Sciatic nerve (tissue), 2 donors: ENCODE measurements around the gene DMD. TPM values are rescaled to one million over a fixed set of nuclear protein-coding genes. Genes with fewer than 3 reads are reported as not detected.

Source experiments
- ATAC-seq: fragments of 200-7000 bp; cut with Tn5 transposase; one replicate; pipeline ENCODE4 v1.9.1; 2020; ENCODE audit warnings: mild to moderate bottlenecking, moderate library complexity
- DNase-seq: peaks from one replicate; pipeline ENCODE4 v3.0.0-alpha.2; 2020; ENCODE audit warnings: low spot score
- intact Hi-C: fragments of 100-400 bp; cut with DNase I; formaldehyde crosslinking; loops from one replicate; pipeline ENCODE4 v1.14.2; 2022
- total RNA-seq: library from RNA; stranded (reverse); fragmentation: NEBNext Ultra II Directional; extraction: Animal tissue kit (Norgen Biotek cat#: 25700); gene quantifications from one replicate; pipeline ENCODE4 v1.2.1, GENCODE V29; 2021
- donor health status: DM: no; HTN: no; CAD: no.
- donor health status: DM: no; HTN: no; CAD: no.

Gene DMD
- total RNA-seq, 1 donor from 2014 or later = 306 TPM

DNA sequence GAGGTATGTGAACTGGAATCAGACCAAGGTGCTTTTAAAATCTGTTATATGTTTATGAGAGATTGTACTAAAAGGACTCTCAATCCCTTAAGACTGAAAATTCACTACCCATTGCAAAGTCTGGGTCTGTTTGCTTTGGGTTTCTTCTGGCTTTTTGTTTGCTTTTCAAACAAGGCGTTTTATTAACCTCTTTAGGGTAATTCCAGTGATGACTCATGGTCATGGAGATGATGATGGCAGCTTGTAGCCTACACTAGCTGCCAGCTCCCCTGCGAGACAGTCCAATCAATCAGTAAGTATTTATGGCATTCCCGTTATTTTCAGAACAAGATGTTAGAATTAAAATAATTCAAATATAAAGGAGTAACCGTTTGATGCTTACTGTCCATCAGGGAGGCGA, 1495.7 kb downstream of the DMD start:
- DNase-seq = no peak
- intact Hi-C loops = no loop called here
- no peak for ATAC-seq

DNA sequence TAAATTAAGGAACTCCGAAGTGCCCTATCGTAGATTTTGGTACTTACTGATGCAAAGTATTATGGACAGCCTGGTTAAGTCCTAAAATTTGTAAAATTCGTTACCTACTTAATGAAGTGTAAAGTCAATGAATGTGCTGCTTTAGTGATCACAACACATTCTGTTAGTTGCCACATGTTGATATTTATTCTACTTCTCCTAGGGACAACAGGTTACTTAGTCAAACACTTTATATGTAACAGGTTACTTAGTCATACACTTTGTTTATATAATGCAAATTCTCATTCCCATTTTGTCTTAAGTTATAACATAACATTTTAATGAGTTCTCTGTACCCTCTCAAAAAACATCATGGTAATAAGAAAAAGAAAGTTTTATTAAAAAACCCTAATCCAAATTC, 1496.6 kb downstream of the DMD start:
- intact Hi-C loops = no loop called here
- ATAC-seq = no peak
- DNase-seq = no peak

DNA sequence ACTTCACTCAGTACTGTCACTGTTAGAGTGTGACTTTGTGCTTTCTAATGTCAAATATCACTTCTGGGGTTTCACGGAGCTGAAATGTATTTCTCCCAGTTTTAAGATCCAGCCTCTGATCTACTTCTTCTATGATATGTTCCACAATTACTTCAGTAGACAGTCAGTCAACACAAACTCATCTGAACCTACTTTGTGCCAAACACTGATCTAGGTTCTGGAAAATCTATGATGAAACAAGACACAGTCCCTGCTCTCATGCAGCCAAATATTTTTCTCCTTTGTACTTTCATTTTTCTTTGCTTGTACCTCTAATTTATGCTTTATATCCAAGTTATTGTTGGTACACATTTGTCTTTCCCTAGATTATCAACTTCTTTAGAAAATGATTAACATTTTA, 1498.2 kb downstream of the DMD start:
- intact Hi-C loops = no loop called here
- ATAC-seq (no peak), DNase-seq (no peak)

DNA sequence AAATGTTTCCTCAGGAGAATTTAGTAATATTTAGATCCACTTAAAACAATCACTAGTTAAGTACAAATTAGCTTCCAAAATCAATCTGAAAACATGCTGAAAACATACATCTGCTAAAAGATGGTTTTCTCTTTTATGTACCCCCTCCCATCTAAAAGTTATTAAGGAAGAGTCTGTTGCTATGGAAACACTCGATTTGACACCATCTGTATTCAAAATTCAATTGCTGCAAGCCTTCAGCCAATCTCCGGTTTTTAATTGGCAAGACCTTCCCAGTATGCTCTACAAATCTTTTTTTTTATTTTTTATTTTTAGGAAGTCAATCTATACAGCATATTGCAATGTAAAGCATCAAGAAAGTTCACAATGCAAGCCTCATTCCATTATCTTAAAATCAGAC, 1500.2 kb downstream of the DMD start:
- intact Hi-C loops = no loop called here
- no peak for ATAC-seq
- no peak for DNase-seq

DNA sequence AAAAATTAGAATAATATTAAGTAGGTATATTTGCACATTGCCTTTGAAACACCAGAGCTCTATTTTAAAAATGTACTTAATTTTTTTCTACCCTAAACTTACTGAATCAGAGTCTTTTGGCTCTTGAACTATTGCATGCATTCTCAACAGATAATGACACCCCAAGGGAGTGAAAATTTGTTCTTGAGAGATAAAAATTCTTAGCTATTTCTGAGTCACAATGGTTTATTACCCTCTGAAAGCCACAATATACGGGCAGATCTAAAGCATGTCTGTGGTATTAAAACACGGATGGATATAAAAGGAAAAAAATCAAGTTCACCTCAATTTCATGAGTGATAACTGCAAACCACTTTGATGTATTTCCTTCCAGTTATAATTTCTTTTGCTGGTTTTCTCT, 1503.2 kb downstream of the DMD start:
- ATAC-seq (no peak), DNase-seq (no peak)
- intact Hi-C loops = no loop called here

DNA sequence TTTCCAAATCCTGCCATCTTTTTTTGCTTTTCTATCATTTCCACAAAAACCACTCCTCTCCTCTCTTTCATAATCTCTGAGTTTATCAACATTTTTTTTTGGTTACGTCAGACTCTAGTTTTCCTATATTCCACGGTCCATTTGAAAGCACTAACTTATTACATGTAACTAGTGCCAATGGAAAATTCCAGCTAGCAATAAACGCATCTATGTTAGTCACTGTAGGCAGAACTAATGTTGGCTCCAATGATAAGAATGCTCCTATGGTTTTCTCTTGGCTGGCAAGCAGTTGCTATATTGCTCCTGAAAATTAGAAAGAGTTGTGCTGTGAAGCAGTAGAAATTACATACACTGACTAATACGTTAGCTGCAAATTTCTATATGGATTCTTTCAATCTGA, 1504.9 kb downstream of the DMD start:
- no peak for DNase-seq
- intact Hi-C loops = no loop called here
- ATAC-seq = no peak

DNA sequence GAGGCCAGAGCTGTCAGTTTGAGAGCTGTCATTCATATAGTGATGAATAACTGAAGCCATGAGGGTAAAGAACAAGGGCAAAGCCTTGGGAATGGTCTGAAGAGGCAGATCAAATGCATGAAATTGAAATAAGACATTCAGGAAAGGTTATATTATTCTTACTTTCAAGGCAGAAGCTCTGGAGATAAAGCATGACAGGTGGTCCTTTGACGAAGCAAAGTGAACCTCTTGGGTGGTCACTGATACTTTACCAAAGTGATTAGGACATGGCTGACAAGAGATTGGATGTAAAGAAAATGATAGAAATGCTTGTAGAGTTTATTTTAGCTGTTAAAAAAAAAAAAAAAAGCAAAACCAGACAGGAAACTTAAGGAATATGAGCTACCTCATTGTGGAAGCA, 1505.5 kb downstream of the DMD start:
- intact Hi-C loops = no loop called here
- no peak for DNase-seq
- no peak for ATAC-seq

DNA sequence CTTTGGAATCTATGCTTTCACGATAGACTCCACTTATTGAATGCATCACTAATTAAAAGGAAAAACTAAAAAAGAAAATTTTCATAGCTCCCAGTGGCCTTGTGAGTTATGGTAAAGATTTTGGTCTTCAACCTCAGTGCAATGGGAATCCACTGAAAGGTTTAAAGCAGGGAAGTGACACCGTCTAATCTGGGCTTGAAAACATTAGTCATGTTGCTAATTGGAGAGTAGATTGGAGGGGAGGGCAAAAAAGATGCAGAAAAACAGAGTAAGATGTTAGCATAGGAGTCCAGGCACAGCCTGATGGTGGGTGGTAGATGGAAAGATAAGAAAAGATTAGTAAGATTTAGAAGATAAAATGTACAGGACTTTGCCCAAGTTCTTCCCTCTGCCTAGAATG, 1506.4 kb downstream of the DMD start:
- intact Hi-C loops = no loop called here
- DNase-seq (no peak), ATAC-seq (no peak)

DNA sequence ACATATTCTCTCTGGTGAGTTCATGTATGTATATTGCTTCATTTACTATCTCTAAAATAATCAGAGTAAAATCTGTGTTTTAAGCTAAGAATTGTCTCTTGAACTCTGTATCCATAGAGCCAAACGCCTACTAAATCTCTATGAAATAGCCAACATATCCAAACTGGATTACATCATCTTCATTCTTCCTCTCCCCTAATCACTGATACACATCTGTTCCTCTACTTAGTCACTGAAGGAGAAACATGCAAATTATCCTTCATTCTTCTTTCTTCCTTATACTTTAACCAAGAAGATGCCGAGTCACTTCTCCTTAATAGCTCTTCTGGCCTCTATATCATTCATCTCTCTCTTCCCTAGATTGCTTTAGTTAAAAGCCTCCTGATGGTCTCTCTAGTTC, 1509.1 kb downstream of the DMD start:
- DNase-seq = no peak
- no peak for ATAC-seq
- intact Hi-C loops = no loop called here

DNA sequence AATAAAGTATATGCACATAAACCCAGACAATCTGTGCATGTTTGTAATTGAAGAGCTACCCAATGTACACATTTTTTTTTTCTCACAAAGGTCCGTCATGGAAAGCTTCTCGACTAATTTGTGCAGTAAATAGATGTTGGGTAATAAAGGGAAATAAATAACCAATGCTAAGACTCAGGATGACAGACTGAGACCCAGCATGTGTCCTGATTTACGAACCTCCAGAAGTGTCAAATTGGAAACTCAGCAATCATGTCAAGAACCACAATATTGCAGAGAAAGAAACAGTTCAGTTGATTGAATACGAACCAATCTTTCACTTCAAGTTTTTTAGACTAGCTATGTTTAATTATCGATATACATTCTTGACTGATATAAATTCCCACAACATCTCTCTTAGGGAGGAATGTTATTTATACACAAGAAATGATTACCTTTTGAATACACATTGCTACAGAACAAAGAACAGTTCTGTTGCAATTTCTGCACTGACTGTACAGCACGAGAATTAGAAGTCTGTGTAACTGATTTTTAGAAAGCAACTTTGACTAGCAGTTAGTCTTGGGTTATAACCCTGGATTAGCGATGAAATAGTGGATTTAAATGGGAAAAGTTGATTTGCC, 1513.9 kb downstream of the DMD start:
- ATAC-seq (no peak), DNase-seq (no peak)
- intact Hi-C loops = no loop called here

DNA sequence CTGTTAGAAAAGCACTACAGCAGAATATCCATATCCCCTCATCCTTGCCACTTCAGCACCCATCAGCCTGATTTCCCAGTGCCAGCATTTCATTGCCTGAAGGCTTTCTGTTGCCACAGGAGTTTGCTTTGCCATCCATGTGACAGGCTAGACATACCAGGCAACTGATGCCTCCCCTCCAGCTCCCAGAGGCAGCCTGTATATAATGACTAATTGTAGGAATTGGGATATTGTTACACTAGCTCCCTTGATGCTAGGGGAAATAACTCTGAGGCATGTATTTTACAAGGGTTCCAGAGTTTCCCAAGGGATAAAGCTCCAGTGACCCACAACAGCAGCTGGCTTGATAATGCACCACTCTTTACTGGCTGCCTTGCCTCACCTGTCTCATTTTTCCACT, 1531.5 kb downstream of the DMD start:
- no peak for DNase-seq
- no peak for ATAC-seq
- intact Hi-C loops = no loop called here

DNA sequence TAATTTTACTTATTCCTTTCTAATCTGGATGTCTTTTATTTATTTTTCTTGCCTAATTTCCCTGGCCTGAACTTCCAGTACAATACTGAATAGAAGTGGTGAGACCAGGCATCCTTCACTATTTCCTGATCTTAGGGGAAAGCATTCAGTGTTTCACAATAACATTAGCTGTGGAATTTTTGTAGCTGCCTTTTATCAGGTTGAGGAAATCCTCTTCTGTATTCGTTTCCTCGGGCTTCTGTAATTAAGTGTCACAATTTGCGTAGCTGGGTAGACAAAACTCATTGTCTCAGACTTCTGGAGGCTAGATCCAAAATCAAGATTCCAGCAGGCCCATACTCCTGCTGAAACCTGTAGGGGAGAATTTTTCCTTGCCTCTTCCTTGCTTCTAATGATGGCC, 1541.1 kb downstream of the DMD start:
- intact Hi-C loops = no loop called here
- ATAC-seq = no peak

DNA sequence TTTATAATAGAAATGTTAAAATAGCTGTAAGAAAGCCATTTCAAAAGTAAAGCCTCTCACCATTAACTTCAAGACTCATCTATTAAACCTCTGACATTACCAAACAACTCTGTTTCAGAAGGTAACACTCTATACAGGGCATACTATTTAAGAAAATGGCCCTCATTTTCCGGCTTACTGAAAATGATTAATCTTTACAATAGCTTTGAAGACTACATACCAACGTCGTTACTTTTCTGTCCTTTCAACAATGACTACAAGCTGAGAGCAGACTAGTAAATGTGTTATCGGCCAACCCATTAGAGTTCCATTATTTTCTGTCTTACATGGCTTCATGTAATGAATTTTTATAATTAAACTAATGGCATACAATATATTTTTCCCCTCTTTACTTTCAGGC, 1545.9 kb downstream of the DMD start:
- no peak for DNase-seq
- intact Hi-C loops = no loop called here
- no peak for ATAC-seq

More for the DNA sequence above, 1541.1 kb downstream of the DMD start:
- no peak for DNase-seq

DNA sequence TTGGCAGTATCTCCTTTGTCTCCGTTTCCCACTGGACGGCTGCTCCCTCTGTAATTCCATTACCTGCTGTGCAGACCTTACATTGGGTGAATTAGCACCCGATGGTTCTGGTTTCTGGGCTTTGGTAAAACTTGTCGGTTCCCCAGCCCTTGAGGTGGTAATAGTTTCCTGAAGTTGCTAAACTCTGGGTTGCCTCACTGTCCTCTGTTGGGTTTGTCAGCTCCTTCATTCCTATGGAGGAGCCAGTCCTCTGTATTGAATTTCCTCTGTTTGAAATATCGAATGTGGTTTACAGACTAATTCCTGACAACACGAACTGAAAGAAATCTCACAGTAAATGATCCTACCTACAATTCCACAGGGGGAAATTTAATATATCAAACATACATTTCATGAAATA, 1548.2 kb downstream of the DMD start:
- ATAC-seq = no peak
- DNase-seq = no peak
- intact Hi-C loops = no loop called here

DNA sequence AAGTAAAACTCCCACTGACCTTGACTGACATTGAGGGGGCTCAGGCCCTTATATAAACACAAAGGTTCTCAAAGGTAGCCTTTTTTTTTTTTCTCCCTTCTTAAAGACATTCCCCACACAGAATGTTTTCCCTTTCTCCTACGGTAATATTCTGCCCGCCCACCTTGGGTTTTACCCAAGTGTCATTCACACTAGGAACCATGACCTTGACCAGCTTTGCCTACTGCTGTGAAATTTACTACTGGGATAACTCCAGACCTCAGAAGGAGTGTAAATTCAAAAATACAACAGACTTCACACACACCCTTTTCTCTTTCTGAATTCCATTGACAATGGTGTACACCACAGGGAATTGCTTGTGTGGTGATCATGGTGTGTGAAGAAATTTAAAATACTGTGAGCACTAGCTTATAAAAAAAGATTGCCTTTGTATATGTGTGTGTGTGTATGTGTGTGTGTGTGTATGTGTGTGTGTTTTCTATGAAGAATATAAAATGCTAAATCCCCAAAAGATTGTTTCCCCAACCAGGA, 1550.0 kb downstream of the DMD start:
- intact Hi-C loops = no loop called here
- ATAC-seq (no peak), DNase-seq (no peak)

DNA sequence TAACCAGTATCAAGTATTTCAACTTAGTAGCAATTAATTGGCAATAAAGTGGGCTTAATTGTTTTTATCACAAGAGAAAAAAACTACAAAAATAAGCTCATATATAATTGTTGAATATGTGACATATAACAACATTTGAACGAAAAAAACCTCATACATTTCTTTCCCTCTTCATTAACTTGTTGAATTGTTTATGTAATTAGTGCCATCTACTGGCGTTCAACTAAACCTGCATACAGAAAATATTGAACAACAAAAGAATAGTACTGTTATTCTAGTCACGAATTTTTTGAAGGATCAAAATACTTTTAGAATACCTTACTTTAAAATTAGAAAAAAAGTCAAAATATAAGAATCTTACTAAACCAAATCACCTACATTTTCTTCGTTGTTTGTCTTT, 1553.0 kb downstream of the DMD start:
- intact Hi-C loops = no loop called here
- no peak for DNase-seq
- ATAC-seq = no peak

DNA sequence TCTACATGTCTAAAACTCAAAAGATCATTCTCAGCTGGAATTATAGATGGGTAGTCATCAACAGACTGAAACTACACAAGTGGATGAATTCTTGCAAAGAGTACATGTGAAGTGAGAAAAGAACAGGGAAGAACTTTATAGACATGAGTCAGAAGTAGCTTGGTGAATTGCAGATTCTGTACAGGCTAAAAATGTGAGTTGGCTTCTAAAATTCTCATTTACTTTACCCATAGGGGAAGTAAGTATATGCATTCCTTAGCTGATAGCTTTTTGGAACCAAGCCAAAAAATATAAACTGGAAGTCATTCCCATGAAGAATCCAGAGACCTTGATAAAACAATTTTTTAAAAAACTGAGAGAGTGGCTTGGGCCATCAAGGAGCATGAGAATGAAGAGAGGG, 1555.3 kb downstream of the DMD start:
- no peak for DNase-seq
- no peak for ATAC-seq
- intact Hi-C loops = no loop called here

DNA sequence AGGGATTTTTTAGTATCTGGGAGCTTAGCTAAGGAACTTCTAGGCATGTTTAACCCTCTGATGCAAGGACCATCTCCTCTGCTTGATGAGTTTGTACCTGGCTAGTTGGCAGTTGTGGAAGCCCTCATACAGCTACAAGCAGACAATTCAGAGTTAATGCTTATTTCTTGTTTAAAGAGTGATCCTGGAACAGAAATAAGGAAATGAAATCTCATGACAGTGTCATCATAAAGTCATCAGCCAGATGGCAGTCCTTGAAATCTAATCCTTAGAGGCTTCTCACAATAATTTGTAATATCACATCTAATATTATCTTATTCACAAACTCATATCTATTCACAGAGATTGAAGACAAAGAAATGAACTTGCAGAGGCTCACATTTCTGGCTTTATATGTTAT, 1557.9 kb downstream of the DMD start:
- no peak for ATAC-seq
- no peak for DNase-seq
- intact Hi-C loops = no loop called here

DNA sequence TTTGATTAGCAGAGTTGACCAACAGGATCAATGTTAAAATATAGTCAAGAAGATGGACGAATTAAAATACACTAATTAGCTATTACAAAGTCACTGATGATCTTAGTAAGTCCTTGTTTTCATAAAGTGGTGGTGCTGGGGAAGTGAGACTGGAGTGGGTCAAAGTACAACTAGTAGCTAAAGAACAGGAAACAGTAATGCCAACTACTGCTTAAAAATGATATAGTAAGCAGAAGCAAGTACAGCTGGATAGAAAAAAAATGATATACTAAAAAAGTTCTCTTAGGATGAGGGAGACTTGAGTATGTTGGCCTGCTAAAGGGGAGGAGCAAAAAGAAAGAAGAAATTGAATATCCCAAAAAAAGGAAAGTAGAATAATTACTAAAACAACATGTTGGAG, 1558.7 kb downstream of the DMD start:
- peak; percentile 62 for ATAC-seq
- intact Hi-C loops = no loop called here

DNA sequence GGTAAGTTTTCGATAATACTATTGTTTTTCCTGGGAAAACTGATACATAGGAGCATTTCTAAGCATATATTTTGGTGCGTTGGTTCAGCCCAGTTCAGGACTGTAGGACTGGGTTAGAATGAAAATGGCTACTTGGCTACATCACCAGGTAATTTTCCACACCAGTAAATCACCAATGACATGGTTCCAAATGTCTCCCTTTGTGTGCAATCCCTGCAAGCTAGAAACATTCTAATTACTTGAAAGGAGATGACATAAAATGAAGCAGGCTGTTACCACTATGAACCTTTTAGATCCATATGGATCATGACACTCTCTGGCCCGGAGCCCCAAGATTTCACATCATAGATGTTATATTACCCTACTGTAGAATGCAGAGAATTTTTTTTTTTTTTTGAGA, 1562.1 kb downstream of the DMD start:
- intact Hi-C loops = no loop called here
- no peak for DNase-seq
- ATAC-seq = no peak

More for the DNA sequence above, 1558.7 kb downstream of the DMD start:
- DNase-seq = no peak

DNA sequence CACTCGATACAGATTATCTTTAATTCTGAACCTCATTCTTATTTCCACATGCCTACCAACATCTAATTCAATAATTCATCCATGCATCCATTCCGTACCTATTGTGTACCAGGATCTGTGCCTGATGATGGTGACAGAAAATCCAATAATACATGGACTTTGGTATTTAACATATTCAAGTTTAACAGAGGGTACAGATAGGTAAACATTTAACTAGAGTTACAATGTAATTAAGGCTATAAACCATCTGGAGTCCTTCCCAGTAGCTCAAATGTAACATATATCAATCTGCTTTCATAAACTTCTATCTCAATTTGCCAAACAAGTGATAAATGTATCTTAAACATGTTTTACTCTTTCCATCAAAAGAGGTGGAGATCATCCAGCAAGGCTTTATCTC, 1578.0 kb downstream of the DMD start:
- ATAC-seq = no peak
- intact Hi-C loops = no loop called here
- no peak for DNase-seq

DNA sequence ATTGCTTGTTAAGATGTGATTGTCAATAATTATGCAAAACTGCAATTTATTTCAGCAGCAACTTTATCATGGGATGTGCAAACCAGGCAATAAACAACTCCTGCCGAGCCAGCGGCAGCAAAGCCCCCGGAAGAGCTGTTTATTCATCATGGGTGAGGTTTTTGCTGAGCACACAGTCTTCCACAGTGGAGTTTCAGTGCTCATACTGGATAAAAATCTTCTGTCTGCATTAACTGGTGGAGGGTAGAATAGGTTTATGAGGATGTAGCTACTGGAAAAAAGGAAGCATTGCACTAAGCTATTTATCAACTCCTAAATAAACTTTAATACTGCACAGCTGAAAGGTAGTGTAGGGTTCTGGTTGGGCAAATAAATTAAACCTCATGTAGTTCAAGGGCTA, 1582.2 kb downstream of the DMD start:
- intact Hi-C loops = no loop called here
- DNase-seq = peak; percentile 42
- ATAC-seq = peak; percentile 64
